Measurements from ENCODE around the gene B4GALT2. TPM values are rescaled to one million over a fixed set of nuclear protein-coding genes. Genes with fewer than 3 reads are reported as not detected.

The B4GALT2 gene
- total and polyA plus RNA-seq, 10 of the 15 experiments (the other 5 are each of a cell fraction or from before 2014, with no cell fraction given): 0.98 to 61.0 (median 23.4) TPM

DNA sequence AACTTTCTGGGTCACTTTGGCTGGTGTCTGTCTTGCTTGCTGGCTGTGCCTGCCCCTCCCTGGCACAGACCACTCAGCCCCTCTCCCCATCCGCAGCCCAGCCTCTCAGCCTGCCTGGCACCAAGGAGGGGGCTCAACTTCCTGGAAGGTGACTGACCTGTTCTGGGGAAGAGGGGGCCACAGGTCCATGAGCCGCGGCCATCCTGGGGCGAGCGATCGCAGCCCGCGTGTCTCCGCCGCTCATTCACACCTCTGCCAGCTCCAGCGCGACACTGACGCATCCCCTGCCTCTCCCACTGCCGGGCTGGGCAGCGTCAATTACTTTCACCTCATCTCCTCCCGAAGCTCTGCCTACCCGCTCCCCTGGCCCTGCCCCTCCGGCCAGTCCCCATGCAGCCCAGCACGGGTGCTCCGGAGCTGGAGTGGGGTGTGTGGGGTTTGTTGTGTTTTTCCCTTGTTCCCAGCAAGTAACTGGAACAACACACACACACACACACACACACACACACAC is 37.9 kb downstream of the B4GALT2 start:
- no peak for ATAC-seq
- H3K4me3 ChIP-seq: no peak overlapping the region
- no peak overlapping the region for H3K27ac ChIP-seq (ENCODE audit: control insufficient read depth, insufficient read depth)
- CTCF ChIA-PET: interaction anchor here (1.1 to 1.2 kb wide), 2 partner anchors 10 to 11 kb away, joined by 3 to 5 read pairs; no protein-coding TSS in a partner anchor
- H3K9ac ChIP-seq (ENCODE audit: control insufficient read depth, insufficient read depth, low read length): no peak overlapping the region
- TF ChIP-seq GATAD2B (conservative IDR thresholded peaks at IDR 0.05; ENCODE audit: low read depth): no peak
- no peak for TF ChIP-seq STAT3 (IDR thresholded peaks at IDR 0.05; ENCODE audit: low read depth, low read length)
- TF ChIP-seq RB1 (IDR thresholded peaks at IDR 0.05; ENCODE audit: borderline replicate concordance): no peak
- TF ChIP-seq ZNF384 (IDR thresholded peaks at IDR 0.05; ENCODE audit: borderline replicate concordance, low read depth, low read length): no peak
- no peak for TF ChIP-seq EP300 (IDR thresholded peaks at IDR 0.05; ENCODE audit: borderline replicate concordance in 1 of 2, control insufficient read depth in 1 of 2, low read depth in 2 of 2, low read length in 2 of 2)
- TF ChIP-seq, protein P1, sequence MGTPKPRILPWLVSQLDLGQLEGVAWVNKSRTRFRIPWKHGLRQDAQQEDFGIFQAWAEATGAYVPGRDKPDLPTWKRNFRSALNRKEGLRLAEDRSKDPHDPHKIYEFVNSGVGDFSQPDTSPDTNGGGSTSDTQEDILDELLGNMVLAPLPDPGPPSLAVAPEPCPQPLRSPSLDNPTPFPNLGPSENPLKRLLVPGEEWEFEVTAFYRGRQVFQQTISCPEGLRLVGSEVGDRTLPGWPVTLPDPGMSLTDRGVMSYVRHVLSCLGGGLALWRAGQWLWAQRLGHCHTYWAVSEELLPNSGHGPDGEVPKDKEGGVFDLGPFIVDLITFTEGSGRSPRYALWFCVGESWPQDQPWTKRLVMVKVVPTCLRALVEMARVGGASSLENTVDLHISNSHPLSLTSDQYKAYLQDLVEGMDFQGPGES (IDR thresholded peaks at IDR 0.05): no peak
- no peak for TF ChIP-seq BRCA1 (IDR thresholded peaks at IDR 0.05; ENCODE audit: low read depth, low read length)
- TF ChIP-seq ASH2L (IDR thresholded peaks at IDR 0.05; ENCODE audit: borderline replicate concordance, low read depth): no peak
- no peak for TF ChIP-seq STAT1 (conservative IDR thresholded peaks at IDR 0.05)
- TF ChIP-seq TBL1XR1 (IDR thresholded peaks at IDR 0.05; ENCODE audit: low read depth, low read length): no peak
- TF ChIP-seq RELA (IDR thresholded peaks at IDR 0.05; ENCODE audit: borderline replicate concordance, partially characterized antibody): no peak
- no peak for TF ChIP-seq ZNF207 (IDR thresholded peaks at IDR 0.05; ENCODE audit: borderline replicate concordance)
- no peak for TF ChIP-seq POLR2AphosphoS2 (IDR thresholded peaks at IDR 0.05; ENCODE audit: low read depth, low read length)
- TF ChIP-seq, protein P2, sequence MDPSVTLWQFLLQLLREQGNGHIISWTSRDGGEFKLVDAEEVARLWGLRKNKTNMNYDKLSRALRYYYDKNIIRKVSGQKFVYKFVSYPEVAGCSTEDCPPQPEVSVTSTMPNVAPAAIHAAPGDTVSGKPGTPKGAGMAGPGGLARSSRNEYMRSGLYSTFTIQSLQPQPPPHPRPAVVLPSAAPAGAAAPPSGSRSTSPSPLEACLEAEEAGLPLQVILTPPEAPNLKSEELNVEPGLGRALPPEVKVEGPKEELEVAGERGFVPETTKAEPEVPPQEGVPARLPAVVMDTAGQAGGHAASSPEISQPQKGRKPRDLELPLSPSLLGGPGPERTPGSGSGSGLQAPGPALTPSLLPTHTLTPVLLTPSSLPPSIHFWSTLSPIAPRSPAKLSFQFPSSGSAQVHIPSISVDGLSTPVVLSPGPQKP (IDR thresholded peaks at IDR 0.05; ENCODE audit: low read depth, low read length): no peak
- TF ChIP-seq NFYB (IDR thresholded peaks at IDR 0.05; ENCODE audit: insufficient read depth, low read depth, low read length): no peak
- H3K9me3 ChIP-seq (replicated peaks; ENCODE audit: control insufficient read depth, insufficient read depth, low read length): no peaks in the 10 kb centered on the region
- H4K20me1 ChIP-seq (ENCODE audit: control insufficient read depth, insufficient read depth): no peaks in the 10 kb centered on the region
- intact Hi-C loops (cut with micrococcal nuclease; ENCODE audit: unreplicated experiment) (no loop called here), in situ Hi-C loops (cut with MboI) (no loop called here)
- POLR2A ChIA-PET: no interaction called here
- FAIRE-seq: no peak
- H3K36me3 ChIP-seq (ENCODE audit: control insufficient read depth in 2 of 2, insufficient read depth in 2 of 2, low read length in 1 of 2): no peaks in the 10 kb centered on the region
- H3K4me2 ChIP-seq (ENCODE audit: control insufficient read depth, insufficient read depth): no peak overlapping the region
- RAD21 ChIA-PET (ENCODE audit: unreplicated experiment): no interaction called here
- no peak overlapping the region for H2AFZ ChIP-seq (ENCODE audit: control insufficient read depth, low read depth, low read length)
- DNase-seq (ENCODE audit: low read depth, low spot score): no peak
- no TSS peak for BruUV-seq (replicated peaks)
- SMC1A ChIA-PET (ENCODE audit: uncharacterized antibody, unreplicated experiment): no interaction called here
- H3K4me1 ChIP-seq (ENCODE audit: control insufficient read depth, insufficient read depth, low read length): no peaks in the 10 kb centered on the region
- H3K79me2 ChIP-seq (ENCODE audit: control insufficient read depth, insufficient read depth, low read length): no peaks in the 10 kb centered on the region
- 82% methylated on average over 20 of the region's 20 CpGs for WGBS (ENCODE audit: insufficient coverage, insufficient replicate concordance, low lambda C conversion rate, missing lambda C conversion rate)
- H3K27me3 ChIP-seq (replicated peaks in 1 of 2; ENCODE audit: control insufficient read depth in 2 of 2, insufficient read depth in 2 of 2, low read length in 1 of 2): no peaks in the 10 kb centered on the region; a peak in 1 of 4 replicates

Data from GM12878 (cell line).